ENCODE measurements around the gene LSM3.
"Not testable (repeated sequence)": the region's sequence is repeated elsewhere in the genome, so short reads cannot be mapped to it uniquely, and the experiment has no call there.

Gene LSM3

DNA sequence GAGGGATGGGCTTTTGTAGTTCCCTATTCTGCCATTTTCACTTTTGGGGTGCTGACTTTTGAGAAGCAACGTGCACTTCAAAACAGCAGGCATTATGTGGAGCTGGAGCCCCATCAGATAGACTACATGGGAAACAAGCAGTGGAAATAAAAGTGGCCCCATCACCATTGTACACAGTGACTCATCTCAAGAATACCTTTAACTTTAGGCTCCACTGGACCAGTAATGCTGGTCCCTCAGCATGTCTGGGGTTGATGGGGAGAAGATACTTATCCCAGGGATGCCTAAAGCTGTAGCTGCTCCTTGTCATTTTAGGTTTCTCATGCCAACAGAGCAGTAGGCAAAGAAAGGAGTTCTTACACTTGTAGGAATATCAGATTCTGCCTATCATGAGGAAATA, 45.0 kb downstream of the LSM3 start:
- DNase-seq, result no peak

DNA sequence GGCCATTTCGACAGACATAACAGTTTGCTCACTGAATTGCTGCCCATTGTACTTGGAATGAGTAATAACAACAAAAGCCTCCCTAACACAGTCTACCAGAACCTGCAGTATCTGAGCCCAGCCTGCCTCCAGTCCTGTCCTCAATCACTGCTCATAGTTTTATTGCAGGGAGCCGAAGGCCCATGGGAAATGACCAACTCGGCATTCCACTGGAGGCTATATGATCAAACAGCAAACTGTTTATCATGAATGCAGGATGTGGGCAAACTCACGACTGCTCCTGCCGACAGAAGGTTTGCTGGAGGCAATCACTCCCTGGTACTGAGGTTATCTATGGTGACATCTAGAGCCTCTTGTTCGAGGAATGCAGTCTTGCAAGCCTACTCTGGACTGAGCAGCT, 46.3 kb downstream of the LSM3 start:
- DNase-seq, result no peak

DNA sequence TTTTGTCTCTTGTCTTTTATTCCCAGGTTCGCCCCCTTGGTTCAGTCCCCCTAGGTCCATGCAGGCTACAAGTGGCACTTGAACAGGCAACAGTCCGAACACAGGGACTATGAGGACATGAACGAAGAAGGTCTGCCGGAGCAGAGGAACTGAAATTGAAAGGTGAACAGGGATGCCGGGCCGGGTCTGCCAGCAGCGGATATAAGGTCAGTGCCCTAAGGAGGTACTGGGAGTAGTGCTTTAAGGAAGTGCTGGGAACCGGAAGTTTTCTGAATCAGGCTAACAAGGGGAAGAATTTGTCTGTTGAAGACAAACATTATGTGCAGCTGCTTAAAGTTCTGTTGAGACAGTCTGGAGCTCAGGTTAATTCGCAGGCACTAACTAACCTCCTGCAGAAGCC, 46.8 kb downstream of the LSM3 start:
- DNase-seq, result no peak

DNA sequence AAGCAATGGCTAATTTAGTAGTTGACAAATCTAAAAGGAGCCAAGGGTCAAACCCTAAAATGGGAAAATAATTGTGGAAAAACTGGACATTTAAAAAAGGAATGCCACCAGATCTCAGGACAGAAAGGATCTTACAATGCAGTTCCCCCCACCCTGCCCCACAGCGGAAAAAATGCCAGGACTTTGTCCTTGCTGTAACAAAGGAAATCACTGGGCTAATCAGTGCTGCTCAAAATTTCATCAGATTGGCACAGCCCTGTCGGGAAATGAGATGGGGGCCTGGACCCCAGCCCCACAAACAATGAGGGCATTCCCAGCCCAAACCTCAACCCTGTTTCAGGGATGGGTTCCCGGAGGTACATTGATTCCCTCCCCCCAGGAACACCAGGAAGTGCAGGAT, 47.7 kb downstream of the LSM3 start:
- DNase-seq, result not testable (repeated sequence)

DNA sequence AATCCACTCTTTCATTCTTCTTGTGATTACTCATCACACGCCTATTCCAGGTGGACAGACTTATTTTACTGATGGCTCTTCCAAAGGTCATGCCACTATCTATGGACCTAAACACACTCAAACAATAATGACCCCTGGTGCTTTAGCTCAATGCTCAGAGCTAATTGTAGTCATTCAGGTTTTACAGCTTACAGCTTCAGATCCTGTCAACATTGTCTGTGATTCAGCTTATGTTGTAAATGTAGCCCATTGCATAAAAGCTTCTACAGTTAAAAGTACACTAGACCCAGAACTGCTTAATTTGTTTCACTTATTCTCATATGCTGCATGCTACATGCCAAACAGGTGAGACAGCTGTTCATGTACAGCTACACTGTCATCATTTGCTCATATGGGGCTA, 49.2 kb downstream of the LSM3 start:
- no peak for DNase-seq

DNA sequence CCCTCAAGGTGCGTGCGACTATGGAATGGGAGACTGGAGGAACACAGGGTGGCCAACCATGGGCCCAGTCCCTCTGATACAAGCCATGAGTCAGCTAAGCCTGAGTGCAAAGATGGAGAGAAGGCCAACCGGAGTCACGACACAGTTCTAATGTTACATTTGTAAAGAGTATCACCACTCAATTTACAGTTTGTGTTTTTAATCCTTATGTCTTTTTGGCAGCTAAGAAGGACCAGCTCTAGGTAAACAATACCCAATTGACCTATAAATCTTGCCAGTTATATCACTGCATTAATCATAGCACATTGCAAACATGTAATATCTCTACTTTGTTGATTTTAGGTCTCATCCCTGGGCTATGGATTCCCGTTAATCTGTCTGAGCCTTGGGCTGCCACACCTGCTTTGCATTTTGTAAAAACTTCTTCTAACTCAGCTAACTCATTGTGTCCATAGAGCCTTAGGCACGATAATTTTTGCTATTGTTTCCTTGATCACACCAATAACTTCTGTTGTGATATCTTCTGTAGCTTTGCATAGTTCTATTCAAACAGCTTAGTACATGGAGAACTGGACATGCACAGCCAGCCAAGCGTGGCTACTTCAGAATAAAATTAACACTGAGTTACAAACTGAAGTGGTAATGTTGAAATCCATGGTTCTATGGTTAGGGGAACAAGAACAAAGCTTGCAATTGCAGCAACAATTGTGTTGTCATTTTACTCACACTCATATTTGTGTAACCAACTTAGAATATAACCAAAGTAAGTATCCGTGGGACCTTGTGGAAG, 50.3 kb downstream of the LSM3 start:
- DNase-seq, result no peak

DNA sequence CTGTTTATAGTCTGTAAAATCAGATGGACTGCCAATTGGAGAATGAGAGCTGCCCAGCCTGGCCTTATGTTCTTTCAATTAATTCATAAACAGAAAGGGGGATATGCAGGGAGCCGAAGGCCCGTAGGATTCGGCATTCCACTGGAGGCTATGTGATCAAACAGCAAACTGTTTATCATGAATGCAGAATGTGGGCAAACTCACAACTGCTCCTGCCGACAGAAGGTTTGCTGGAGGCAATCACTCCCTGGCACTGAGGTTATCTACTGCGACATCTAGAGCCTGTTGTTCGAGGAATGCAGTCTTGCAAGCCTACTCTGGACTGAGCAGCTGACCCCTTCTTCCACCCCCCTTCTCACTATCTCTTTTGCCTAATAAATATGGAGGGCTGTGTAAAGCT, 51.1 kb downstream of the LSM3 start:
- not testable (repeated sequence) for DNase-seq

DNA sequence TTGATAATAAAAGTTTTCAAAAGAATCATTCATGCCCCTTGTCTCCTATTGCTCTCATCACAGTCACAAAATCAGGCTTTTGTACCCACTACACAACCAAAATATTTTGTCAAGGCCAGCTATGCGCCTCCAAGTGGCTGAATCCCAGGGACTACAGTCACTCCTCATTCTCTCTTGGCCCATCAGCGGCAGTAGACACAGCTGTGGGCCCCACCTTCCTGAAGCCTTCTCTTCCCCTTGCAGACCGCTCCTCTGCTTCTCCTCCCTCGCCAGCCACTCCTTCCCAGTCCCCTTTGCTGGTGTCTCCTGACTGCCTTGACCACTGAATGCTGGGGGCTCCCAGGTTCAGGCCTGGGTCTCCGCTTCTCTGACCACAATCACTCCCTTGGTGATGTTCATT, 52.1 kb downstream of the LSM3 start:
- DNase-seq, result no peak

DNA sequence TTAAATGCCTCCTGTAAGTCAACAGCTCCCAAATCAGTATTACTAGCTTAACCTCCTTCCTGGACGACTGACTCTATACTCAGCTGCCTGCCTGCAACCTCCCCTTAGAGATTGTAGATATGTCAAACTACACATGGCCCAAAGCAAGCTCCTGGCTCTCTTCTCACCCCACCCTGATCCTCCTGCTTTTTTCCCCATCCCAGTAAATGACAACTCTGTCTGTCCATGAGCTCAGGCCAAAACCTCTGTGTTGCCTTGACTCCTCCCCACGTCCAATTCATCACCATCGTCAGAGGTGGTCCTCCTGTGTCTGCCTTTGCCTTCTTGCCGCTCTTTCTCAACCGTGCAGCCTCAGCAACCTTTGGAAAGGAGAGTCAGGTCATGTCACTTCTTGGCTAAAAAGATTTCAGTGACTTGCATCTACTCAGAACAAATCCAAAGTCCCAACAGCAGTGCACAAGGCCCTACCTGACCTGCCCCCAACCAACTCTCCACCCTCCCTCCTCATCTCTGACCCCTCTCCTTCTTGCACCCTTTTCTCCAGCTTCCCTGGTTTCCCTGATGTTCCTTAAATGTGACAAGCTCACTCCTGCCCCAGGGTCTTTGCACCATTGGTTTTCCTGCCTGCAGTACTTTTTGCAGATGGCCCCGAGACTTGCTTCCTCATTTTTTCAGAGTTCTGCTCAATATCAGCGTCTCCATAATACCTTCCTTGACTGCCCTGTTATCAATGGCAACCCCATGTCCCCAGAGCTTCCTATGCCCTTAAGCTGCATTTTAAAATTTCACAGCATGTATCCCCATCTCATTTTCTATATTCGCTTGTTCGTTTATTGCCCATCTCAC, 52.8 kb downstream of the LSM3 start:
- no peak for DNase-seq

DNA sequence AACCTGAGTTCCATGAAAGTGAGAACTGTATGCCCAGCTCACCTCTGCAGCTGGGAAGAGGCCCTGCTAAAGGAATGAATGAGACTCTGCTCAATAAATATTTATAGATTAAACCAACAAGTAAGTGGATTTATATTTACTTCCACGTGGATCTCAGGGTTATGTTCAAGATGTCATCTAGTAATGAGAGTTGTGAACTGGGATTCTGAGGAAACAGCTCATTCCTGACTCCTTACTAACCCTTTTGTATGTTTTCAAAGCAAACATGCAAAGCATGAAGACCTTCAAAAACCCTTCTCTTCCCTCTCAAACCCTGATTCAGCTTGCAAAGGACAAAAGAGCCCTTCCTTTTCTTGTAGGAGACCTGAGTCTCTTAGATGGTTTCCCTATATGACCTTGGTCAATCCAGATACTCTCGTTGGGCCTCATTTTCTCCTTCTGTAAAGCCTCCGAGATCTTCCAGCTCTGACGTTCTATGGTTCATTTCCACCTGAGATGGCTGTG, 53.4 kb downstream of the LSM3 start:
- no peak for DNase-seq

DNA sequence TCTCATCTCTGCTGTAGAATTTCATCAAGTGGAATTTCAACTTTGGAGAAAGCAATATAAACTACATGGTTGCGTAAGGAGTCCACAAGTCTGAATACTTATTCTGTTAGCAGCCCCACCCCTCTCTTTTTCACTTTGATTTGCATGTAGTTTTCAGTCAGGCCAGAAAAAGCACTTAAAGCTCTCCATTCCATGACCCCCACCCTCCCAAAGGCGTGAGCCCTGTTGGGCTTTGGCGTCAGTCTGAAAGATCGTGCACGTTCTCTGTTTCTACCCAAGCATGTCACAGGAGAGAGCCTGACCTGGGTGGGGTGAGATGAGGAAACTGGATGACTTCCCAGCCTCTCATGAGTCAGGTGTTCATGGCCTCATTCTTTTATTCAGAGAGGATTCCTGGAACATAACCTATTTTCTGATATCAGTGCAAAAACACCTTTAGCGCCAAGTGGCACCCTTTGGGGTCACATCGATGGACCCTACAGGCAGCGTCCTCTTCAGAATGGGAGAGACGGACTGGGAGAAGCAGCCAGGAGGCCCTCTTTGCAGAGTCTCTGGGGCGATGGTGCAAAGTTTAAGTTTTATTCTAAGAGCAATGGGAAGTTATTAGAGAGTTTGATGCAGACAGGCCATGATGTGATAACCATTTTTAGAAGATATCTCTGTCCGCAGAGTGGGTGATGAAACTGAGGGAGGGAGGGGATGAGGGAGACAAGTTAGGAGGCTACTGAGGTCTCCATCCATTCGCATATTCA, 55.8 kb downstream of the LSM3 start:
- DNase-seq, result no peak

DNA sequence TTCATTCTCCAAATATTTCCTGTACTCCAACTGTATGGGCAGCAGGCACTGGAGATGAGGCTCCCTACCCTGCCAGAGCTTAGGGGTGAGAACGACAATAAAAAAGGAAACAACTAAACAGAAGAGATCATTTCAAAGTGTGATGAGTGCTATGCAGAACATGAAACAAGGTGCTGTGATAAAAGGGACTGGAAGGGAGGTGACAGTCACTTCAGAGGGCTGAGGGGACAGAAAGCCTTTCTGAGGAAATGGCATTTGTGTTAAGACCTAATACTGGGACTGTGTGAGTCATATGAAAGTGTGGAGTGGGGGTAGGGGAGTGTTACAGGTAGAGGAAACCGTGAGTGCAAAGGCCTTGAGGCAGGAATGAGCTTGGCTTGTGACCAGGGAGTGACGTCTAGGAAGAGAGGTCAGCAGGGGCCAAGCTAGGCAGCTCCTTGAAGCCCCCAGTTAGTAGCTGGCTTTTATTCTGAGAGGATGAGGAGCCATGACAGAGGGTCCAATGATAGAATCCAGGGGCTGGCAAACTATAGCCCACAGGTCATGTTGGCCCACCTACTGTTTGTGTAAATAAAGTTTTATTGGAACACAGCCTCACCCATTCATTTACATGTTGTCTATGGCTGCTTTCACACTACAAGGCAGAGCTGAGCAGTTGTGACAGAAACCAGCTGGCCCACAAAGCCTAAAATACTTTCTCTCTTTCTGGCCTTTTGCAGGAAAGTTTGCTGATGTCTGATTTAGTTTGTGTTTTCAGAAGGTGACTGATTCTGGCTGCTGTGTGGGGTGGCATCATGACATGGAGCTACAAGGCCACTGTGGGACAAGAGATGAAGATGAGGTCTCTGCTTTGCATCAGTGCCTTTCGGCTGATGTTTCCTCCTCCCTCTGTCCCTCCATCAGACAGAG, 56.6 kb downstream of the LSM3 start:
- DNase-seq, result no peak

DNA sequence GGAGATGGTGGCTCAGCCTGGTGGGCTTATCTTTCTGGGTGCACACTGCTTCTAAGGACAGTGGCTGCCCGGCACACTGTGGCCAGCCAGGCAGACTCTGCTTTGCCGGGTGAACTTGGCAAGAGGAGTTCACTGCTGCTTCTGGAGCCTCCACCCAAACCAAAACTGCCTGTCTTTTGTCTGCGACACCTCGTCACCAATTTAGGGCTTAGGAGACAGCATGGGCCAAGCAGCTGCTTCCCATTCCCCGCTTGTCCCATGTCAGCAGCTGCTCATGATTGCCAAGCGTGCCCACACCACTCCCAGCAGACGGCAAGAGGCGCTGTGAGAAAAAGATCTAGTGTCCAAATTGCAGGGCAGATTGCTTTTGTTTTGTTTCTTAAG, 57.3 kb downstream of the LSM3 start:
- no peak for DNase-seq

DNA sequence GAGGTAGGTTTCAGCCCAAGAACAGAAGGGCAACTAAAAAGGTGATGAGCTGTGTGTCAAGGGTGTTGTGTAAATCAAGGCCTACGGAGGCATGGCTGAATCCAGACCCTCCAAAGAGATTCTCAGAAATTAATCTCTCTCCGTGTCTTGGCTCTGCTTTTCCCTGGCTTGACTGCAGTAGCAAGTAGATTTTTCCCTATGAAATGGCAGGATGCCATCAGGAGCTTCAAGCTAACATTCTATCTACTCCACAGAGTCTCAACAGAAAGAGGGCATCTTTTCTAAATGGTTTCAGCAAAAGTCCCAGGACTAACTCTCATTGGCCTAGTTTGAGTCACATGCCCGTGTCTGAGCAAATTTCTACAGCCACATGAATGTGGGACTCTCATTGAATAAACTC, 58.3 kb downstream of the LSM3 start:
- no peak for DNase-seq

DNA sequence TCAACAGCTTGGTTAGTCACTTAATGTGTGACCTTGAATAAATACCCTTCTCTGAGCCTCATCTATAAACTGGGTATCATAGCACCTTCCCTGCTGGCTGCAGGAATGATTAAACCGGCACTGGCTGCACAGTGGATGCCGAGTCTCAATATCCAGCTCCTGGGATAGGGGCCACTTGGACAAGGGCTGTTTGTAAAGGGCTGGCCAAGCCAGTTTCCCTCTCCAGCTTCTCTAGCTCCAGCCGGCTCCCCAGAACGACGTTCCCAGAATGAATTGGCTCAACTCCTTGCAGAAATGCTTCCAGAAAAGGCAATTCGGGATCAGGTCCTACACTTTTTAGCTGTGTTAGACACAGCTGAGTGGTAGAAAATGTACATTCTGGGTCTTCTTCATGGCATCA, 58.8 kb downstream of the LSM3 start:
- DNase-seq, result no peak

DNA sequence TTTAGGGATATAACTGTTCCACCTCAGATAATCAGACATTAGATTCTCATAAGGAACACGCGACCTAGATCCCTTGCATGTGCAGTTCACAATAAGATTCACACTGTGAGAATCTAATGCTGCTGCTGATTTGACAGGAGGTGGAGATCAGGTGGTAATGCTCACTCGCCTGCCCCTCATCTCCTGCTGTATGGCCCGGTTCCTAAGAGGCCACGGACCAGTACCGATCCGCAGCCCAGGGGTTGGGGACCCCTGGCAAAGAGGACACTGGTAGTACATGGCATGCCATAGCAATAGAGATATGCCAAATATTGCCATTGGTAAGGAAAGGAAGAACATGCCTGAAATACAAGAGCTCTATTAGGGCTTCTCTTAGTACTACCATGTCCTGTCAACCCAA, 59.7 kb downstream of the LSM3 start:
- DNase-seq, result no peak

DNA sequence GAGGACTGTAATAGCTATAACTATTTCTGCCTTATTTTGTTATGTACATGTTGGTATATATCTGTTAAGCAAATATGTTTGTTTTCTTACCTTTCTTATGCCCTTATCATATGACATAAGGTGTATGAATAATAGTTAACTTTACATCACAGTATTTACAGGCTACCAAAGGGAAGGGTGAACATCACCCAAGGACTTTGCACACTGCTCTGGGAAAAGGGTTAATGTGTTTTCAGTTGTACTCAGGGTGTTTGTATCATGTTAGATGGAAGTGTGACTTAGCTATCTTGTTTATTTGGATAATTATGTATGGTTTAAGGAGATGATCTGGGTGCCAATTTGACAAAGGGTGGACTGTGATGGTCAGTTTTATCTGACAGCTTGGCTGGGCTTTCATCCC, 60.3 kb downstream of the LSM3 start:
- DNase-seq, result no peak

DNA sequence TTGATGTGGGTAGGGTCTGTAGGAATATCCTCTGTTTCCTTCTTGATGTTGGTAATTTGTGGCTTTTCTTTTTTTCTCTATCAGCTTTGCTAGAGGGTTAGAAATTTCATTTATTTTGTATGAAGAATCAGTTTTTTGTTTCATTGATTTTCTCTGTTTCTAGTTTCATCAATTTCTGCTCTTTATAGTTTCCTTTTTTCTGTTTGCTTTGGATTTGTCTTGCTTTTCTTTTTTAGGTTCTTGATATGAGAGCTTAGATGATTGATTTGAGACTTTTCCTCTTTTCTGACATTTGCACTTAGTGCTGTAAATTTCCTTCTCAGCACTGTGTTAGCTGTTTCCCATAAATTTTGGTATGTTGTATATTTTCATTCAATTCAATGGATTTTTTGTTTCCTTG, 61.3 kb downstream of the LSM3 start:
- no peak for DNase-seq

DNA sequence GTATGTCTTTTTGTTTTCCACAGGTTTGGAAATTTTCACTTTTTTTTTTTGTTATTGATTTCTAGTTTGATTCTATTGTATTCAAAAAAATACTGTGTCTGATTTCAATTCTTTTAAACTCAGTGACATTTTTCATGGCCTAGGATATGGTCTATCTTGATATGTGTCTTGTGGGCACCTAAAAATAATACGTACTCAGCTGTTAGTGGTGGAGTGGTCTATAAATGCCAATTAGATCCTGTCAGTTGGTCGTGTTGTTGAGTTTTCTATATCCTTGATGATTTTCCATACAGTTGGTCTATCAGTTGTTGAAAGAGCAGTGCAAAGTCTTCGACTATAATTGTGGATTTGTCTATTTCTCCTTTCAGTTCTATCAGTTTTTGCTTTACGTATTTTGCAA, 61.7 kb downstream of the LSM3 start:
- no peak for DNase-seq

DNA sequence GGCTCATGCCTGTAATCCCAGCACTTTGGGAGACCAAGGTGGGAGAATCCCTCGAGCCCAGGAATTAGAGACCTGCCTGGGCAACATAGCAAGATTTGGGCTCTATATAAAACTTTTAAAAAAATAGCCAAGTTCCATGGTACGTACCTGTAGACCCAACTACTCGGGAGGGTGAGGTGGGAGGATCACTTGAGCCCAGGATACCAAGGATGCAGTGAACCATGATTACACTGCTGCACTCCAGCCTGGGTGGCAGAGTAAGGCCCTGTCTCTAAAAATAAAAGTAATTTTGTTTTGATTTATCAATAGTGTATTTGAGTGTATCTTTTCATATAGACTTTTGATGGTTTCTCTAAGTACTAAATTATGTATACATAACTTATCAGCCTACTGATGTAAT, 63.1 kb downstream of the LSM3 start:
- DNase-seq, result no peak

DNA sequence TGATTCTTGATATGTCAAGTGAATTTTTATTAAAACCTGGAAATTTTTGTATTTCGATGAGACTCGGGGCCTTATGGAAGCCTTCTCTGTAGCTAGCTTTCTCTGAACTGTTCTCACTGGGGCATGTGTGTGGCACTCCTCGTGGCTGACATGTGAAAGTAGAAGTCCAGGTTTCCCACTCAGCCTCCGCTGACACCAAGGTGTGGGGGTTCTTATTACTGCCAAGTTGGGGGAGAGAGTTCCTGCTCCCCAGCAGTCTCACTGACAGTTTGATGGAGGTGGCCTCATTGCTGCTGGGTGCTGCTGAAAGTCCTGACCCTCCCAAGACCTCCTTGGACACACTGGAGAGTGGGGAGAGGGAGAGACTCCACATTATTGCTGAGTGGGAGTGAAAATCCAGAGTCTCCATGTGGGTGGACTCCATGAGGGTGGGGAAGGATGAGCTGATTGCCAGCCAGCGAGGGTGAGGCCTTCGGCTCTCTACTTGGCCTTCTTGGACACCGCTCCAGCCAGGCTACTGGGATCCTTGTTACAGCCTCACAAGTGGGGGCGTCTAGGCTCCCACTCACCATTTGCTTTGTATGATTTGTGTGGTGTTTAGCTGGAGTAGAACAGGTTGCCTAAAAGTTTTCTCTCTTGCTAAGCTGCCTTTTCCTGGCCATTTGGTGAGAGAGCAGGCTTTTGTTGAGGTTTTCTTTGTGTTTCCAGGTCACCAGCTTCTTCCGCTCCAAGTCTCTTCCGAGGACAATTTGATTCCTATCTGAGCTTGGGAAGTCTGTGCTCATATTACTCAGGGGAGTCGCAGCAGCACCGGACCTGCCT, 64.1 kb downstream of the LSM3 start:
- DNase-seq, result no peak

DNA sequence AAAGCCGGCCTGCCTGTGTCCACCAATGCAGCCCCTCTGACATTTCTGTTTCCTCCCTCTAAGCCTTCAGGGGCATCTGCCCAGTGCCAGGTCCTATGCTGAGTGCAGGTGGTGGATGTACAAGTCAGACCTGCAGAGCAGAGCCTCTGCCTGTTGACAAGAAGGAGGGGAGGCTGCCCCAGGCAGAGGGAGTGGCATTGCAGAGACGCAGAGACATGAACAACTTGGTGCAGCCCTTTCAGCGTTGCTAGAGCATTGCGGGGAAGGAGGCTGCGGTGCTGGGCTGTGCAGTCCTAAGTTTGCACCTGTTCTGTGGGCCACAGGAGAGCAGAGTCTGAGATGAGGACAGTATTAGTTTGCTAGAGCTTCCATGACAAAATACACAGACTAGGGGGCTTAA, 65.2 kb downstream of the LSM3 start:
- no peak for DNase-seq
